Liver (tissue), 3 donors: ENCODE measurements around the gene PRKAB1.

Experiments used
- ATF3 ChIP-seq: IDR thresholded peaks from 2 replicates; pipeline ENCODE4 v1.6.1; 2016; ENCODE audit warnings: antibody characterized with exemption
- CTCF ChIP-seq: fragments of 150-350 bp; IDR thresholded peaks from 2 replicates; pipeline ENCODE4 v1.5.1; 2017; ENCODE audit warnings: improper control_type of control experiment, low read depth, low read length; ENCODE audit not compliant: missing input control
- EGR1 ChIP-seq, 2 donors: IDR thresholded peaks; 2 replicates each; pipeline ENCODE4 v1.6.1; 2016 to 2018; ENCODE audit warnings: antibody characterized with exemption in 2 of 2, low read depth in 2 of 2
- GABPA ChIP-seq, 2 donors: IDR thresholded peaks in 1 of 2; conservative IDR thresholded peaks in 1 of 2; 2 replicates each; pipeline ENCODE4 v1.6.1; 2016; ENCODE audit warnings: antibody characterized with exemption in 2 of 2, mild to moderate bottlenecking in 1 of 2, moderate library complexity in 1 of 2
- JUND ChIP-seq, 2 donors: IDR thresholded peaks; 2 replicates each; pipeline ENCODE4 v1.6.1; 2016; ENCODE audit warnings: antibody characterized with exemption in 2 of 2
- MAX ChIP-seq: IDR thresholded peaks from 2 replicates; pipeline ENCODE4 v1.6.1; 2016; ENCODE audit warnings: antibody characterized with exemption
- NR2F2 ChIP-seq: IDR thresholded peaks from 2 replicates; pipeline ENCODE4 v1.6.1; 2016; ENCODE audit warnings: antibody characterized with exemption
- REST ChIP-seq: IDR thresholded peaks from 2 replicates; pipeline ENCODE4 v1.6.1; 2016; ENCODE audit warnings: antibody characterized with exemption, mild to moderate bottlenecking
- TAF1 ChIP-seq: conservative IDR thresholded peaks from 2 replicates; pipeline ENCODE4 v1.6.1; 2016; ENCODE audit warnings: antibody characterized with exemption, mild to moderate bottlenecking
- YY1 ChIP-seq: IDR thresholded peaks from 2 replicates; pipeline ENCODE4 v1.6.1; 2016; ENCODE audit warnings: antibody characterized with exemption, mild to moderate bottlenecking
- donor health status: healthy.
- donor health status: healthy.

GRCh38 chr12:119694111-119694510 is 26.2 kb downstream of the PRKAB1 start:
- no peak for TF ChIP-seq CTCF
- no peak for TF ChIP-seq MAX
- no peak for TF ChIP-seq NR2F2
- TF ChIP-seq TAF1 = no peak
- TF ChIP-seq GABPA (IDR thresholded peaks at IDR 0.05 in 1 of 2, conservative IDR thresholded peaks at IDR 0.05 in 1 of 2) = no peak
- no peak for TF ChIP-seq REST
- TF ChIP-seq ATF3 = no peak
- no peak for TF ChIP-seq EGR1 (IDR thresholded peaks at IDR 0.05; ENCODE audit: low read depth in 2 of 2)
- TF ChIP-seq YY1 = no peak
- no peak for TF ChIP-seq JUND (IDR thresholded peaks at IDR 0.05)
